HEK293 (cell line): ENCODE results near the gene ADM.

Experiments used
- BCL11A ChIP-seq: fragments of 450-650 bp; formaldehyde crosslinking; IDR thresholded peaks from 2 replicates; pipeline ENCODE4 v1.5.1; 2016; ENCODE audit warnings: low read depth, missing biosample characterization, missing genetic modification characterization
- PRDM10 ChIP-seq: fragments of 450-650 bp; formaldehyde crosslinking; IDR thresholded peaks from 2 replicates; pipeline ENCODE4 v1.5.1; 2016; ENCODE audit warnings: missing biosample characterization, missing genetic modification characterization
- SALL2 ChIP-seq: fragments of 450-650 bp; formaldehyde crosslinking; IDR thresholded peaks from 2 replicates; pipeline ENCODE4 v1.5.0; 2017; ENCODE audit warnings: missing biosample characterization, mild to moderate bottlenecking, missing genetic modification characterization, borderline replicate concordance
- SP2 ChIP-seq: fragments of 450-650 bp; formaldehyde crosslinking; IDR thresholded peaks from 2 replicates; pipeline ENCODE4 v1.5.1; 2016; ENCODE audit warnings: missing biosample characterization, missing genetic modification characterization
- TRIM28 ChIP-seq: IDR thresholded peaks from 2 replicates; pipeline ENCODE4 v1.6.1; 2011; ENCODE audit warnings: low read length, control low read depth, borderline replicate concordance
- ZBTB21 ChIP-seq: fragments of 450-650 bp; formaldehyde crosslinking; IDR thresholded peaks from 2 replicates; pipeline ENCODE4 v1.5.1; 2017; ENCODE audit warnings: missing biosample characterization, missing genetic modification characterization
- ZEB2 ChIP-seq: fragments of 450-650 bp; formaldehyde crosslinking; IDR thresholded peaks from 2 replicates; pipeline ENCODE4 v1.5.1; 2016; ENCODE audit warnings: missing biosample characterization, missing genetic modification characterization
- ZNF121 ChIP-seq: fragments of 450-650 bp; formaldehyde crosslinking; IDR thresholded peaks from 2 replicates; pipeline ENCODE4 v1.5.1; 2016; ENCODE audit warnings: missing biosample characterization, missing genetic modification characterization
- ZNF19 ChIP-seq: fragments of 450-650 bp; formaldehyde crosslinking; IDR thresholded peaks from 2 replicates; pipeline ENCODE4; 2016; ENCODE audit warnings: missing biosample characterization, missing genetic modification characterization, low read depth
- ZNF514 ChIP-seq: fragments of 450-650 bp; formaldehyde crosslinking; IDR thresholded peaks from 2 replicates; pipeline ENCODE4 v1.5.1; 2016; ENCODE audit warnings: missing biosample characterization, missing genetic modification characterization
- ZNF530 ChIP-seq: fragments of 450-650 bp; formaldehyde crosslinking; IDR thresholded peaks from 2 replicates; pipeline ENCODE4 v1.5.1; 2016; ENCODE audit warnings: low read depth, missing biosample characterization, missing genetic modification characterization
- TF ChIP-seq, protein P1 (sequence below): fragments of 450-650 bp; formaldehyde crosslinking; IDR thresholded peaks from 2 replicates; pipeline ENCODE4 v1.5.1; 2016; ENCODE audit warnings: missing biosample characterization, missing genetic modification characterization
- TF ChIP-seq, protein P2 (sequence below): fragments of 450-650 bp; formaldehyde crosslinking; IDR thresholded peaks from 2 replicates; pipeline ENCODE4 v1.5.1; 2016; ENCODE audit warnings: missing biosample characterization, missing genetic modification characterization

- no peak for TF ChIP-seq ZNF121
- no peak for TF ChIP-seq BCL11A (tag by site-specific recombination)
- TF ChIP-seq PRDM10: no peak
- no peak for TF ChIP-seq ZBTB21 (tag by site-specific recombination)
- TF ChIP-seq, protein P1, sequence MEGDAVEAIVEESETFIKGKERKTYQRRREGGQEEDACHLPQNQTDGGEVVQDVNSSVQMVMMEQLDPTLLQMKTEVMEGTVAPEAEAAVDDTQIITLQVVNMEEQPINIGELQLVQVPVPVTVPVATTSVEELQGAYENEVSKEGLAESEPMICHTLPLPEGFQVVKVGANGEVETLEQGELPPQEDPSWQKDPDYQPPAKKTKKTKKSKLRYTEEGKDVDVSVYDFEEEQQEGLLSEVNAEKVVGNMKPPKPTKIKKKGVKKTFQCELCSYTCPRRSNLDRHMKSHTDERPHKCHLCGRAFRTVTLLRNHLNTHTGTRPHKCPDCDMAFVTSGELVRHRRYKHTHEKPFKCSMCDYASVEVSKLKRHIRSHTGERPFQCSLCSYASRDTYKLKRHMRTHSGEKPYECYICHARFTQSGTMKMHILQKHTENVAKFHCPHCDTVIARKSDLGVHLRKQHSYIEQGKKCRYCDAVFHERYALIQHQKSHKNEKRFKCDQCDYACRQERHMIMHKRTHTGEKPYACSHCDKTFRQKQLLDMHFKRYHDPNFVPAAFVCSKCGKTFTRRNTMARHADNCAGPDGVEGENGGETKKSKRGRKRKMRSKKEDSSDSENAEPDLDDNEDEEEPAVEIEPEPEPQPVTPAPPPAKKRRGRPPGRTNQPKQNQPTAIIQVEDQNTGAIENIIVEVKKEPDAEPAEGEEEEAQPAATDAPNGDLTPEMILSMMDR: no peak
- TF ChIP-seq, protein P2, sequence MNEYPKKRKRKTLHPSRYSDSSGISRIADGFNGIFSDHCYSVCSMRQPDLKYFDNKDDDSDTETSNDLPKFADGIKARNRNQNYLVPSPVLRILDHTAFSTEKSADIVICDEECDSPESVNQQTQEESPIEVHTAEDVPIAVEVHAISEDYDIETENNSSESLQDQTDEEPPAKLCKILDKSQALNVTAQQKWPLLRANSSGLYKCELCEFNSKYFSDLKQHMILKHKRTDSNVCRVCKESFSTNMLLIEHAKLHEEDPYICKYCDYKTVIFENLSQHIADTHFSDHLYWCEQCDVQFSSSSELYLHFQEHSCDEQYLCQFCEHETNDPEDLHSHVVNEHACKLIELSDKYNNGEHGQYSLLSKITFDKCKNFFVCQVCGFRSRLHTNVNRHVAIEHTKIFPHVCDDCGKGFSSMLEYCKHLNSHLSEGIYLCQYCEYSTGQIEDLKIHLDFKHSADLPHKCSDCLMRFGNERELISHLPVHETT: no peak
- no peak; the same call in 1 of the 2 replicates for TF ChIP-seq ZEB2 (tag by site-specific recombination)
- TF ChIP-seq SALL2 (tag by site-specific recombination): no peak
- no peak for TF ChIP-seq ZNF514
- no peak for TF ChIP-seq SP2
- TF ChIP-seq ZNF19 (tag by site-specific recombination): no peak
- TF ChIP-seq TRIM28: no peak
- no peak for TF ChIP-seq ZNF530 (tag by site-specific recombination)
Measured at GRCh38 chr11:10322830-10323792, 18.2 kb downstream of the ADM start.
